ENCODE data around the gene VAV2. TPM values are rescaled to one million over a fixed set of nuclear protein-coding genes. Genes with fewer than 3 reads are reported as not detected.
A peak's percentile ranks its signal among the peaks of the same experiment; 100 is the strongest.

VAV2 gene
- total RNA-seq, 1 experiment from 2014 or later = 24.7 TPM

- Histone ChIP-seq H3K36me3 (ENCODE audit: control insufficient read depth, insufficient read depth, low read length) (no peaks in the 10 kb centered on the region), H3K4me3 (ENCODE audit: low read depth in 2 of 2, low read length in 2 of 2) (no peak overlapping the region), H3K4me1 (ENCODE audit: control insufficient read depth, insufficient read depth, low read length) (peaks cover 30% of the 10 kb centered on the region), H3K9me3 (ENCODE audit: control insufficient read depth, insufficient read depth, low read depth, low read length) (no peaks in the 10 kb centered on the region), H3K27ac (ENCODE audit: low read length) (no peak overlapping the region), H3K27me3 (ENCODE audit: control insufficient read depth, insufficient read depth, low read length) (no peaks in the 10 kb centered on the region)
- ATAC-seq (no peak), DNase-seq (ENCODE audit: low read depth, low spot score) (no peak)
- ChIA-PET POLR2A (interaction anchor here (0.5 kb wide), 1 partner anchor 1064 kb away, joined by 3 read pairs; no protein-coding TSS in a partner anchor), CTCF (interaction anchor here (0.6 kb wide), 1 partner anchor 16 kb away, joined by 3 read pairs; no protein-coding TSS in a partner anchor)
- in situ Hi-C loops (cut with HindIII; ENCODE audit: low pct_unique_long_range_greater_than_20kb, low sequenced_read_pairs) = no loop called here
- no peak for TF ChIP-seq SIN3A (IDR thresholded peaks at IDR 0.05; ENCODE audit: borderline replicate concordance, insufficient read depth, low read depth, low read length)
- peak; percentile 38; the same call in 1 of the 2 replicates for TF ChIP-seq TCF7L2 (IDR thresholded peaks at IDR 0.05; ENCODE audit: low read depth, low read length)
- TF ChIP-seq POLR2AphosphoS5 (IDR thresholded peaks at IDR 0.05; ENCODE audit: low read depth, low read length) = no peak
- TF ChIP-seq, protein P1, sequence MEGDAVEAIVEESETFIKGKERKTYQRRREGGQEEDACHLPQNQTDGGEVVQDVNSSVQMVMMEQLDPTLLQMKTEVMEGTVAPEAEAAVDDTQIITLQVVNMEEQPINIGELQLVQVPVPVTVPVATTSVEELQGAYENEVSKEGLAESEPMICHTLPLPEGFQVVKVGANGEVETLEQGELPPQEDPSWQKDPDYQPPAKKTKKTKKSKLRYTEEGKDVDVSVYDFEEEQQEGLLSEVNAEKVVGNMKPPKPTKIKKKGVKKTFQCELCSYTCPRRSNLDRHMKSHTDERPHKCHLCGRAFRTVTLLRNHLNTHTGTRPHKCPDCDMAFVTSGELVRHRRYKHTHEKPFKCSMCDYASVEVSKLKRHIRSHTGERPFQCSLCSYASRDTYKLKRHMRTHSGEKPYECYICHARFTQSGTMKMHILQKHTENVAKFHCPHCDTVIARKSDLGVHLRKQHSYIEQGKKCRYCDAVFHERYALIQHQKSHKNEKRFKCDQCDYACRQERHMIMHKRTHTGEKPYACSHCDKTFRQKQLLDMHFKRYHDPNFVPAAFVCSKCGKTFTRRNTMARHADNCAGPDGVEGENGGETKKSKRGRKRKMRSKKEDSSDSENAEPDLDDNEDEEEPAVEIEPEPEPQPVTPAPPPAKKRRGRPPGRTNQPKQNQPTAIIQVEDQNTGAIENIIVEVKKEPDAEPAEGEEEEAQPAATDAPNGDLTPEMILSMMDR (IDR thresholded peaks at IDR 0.05) = no peak
- TF ChIP-seq, protein P2, sequence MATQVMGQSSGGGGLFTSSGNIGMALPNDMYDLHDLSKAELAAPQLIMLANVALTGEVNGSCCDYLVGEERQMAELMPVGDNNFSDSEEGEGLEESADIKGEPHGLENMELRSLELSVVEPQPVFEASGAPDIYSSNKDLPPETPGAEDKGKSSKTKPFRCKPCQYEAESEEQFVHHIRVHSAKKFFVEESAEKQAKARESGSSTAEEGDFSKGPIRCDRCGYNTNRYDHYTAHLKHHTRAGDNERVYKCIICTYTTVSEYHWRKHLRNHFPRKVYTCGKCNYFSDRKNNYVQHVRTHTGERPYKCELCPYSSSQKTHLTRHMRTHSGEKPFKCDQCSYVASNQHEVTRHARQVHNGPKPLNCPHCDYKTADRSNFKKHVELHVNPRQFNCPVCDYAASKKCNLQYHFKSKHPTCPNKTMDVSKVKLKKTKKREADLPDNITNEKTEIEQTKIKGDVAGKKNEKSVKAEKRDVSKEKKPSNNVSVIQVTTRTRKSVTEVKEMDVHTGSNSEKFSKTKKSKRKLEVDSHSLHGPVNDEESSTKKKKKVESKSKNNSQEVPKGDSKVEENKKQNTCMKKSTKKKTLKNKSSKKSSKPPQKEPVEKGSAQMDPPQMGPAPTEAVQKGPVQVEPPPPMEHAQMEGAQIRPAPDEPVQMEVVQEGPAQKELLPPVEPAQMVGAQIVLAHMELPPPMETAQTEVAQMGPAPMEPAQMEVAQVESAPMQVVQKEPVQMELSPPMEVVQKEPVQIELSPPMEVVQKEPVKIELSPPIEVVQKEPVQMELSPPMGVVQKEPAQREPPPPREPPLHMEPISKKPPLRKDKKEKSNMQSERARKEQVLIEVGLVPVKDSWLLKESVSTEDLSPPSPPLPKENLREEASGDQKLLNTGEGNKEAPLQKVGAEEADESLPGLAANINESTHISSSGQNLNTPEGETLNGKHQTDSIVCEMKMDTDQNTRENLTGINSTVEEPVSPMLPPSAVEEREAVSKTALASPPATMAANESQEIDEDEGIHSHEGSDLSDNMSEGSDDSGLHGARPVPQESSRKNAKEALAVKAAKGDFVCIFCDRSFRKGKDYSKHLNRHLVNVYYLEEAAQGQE (IDR thresholded peaks at IDR 0.05; ENCODE audit: insufficient read depth in 1 of 2, low read depth in 2 of 2, low read length in 1 of 2) = no peak
- no TSS peak for BruUV-seq (replicated peaks)
- intact Hi-C loops (cut with micrococcal nuclease; ENCODE audit: unreplicated experiment) = no loop called here
Observed at GRCh38 chr9:133945977-133946753, 46.0 kb downstream of the VAV2 start.

GRCh38 chr9:133945314-133945975 lies 46.7 kb downstream of the VAV2 start:
- Histone ChIP-seq H3K27me3 (ENCODE audit: control insufficient read depth, insufficient read depth, low read length) (no peaks in the 10 kb centered on the region), H3K4me3 (ENCODE audit: low read depth in 2 of 2, low read length in 2 of 2) (no peak overlapping the region), H3K36me3 (ENCODE audit: control insufficient read depth, insufficient read depth, low read length) (no peaks in the 10 kb centered on the region), H3K9me3 (ENCODE audit: control insufficient read depth, insufficient read depth, low read depth, low read length) (no peaks in the 10 kb centered on the region), H3K4me1 (ENCODE audit: control insufficient read depth, insufficient read depth, low read length) (peaks cover 30% of the 10 kb centered on the region), H3K27ac (ENCODE audit: low read length) (peak overlapping the region; percentile 75)
- no peak for ATAC-seq
- no TSS peak for BruUV-seq (replicated peaks)
- no peak for TF ChIP-seq SIN3A (IDR thresholded peaks at IDR 0.05; ENCODE audit: borderline replicate concordance, insufficient read depth, low read depth, low read length)
- TF ChIP-seq, protein P2 (IDR thresholded peaks at IDR 0.05; ENCODE audit: insufficient read depth in 1 of 2, low read depth in 2 of 2, low read length in 1 of 2) = no peak
- TF ChIP-seq, protein P1 (IDR thresholded peaks at IDR 0.05) = no peak
- no peak for TF ChIP-seq POLR2AphosphoS5 (IDR thresholded peaks at IDR 0.05; ENCODE audit: low read depth, low read length)
- TF ChIP-seq TCF7L2 (IDR thresholded peaks at IDR 0.05; ENCODE audit: low read depth, low read length) = no peak
- no peak for DNase-seq (ENCODE audit: low read depth, low spot score)
- POLR2A ChIA-PET = no interaction called here
- CTCF ChIA-PET = interaction anchor here (0.6 kb wide), 1 partner anchor 10 kb away, joined by 3 read pairs; no protein-coding TSS in a partner anchor
- in situ Hi-C loops (cut with HindIII; ENCODE audit: low pct_unique_long_range_greater_than_20kb, low sequenced_read_pairs) (no loop called here), intact Hi-C loops (cut with micrococcal nuclease; ENCODE audit: unreplicated experiment) (no loop called here)
